ENCODE results near the gene VEGFA. TPM values are rescaled to one million over a fixed set of nuclear protein-coding genes. Genes with fewer than 3 reads are reported as not detected.
A peak's percentile ranks its signal among the peaks of the same experiment; 100 is the strongest.

Gene VEGFA
- polyA plus RNA-seq, 2 of the 4 experiments (the other 2 are of a cell fraction) = 35.8 to 83.7 TPM

DNA sequence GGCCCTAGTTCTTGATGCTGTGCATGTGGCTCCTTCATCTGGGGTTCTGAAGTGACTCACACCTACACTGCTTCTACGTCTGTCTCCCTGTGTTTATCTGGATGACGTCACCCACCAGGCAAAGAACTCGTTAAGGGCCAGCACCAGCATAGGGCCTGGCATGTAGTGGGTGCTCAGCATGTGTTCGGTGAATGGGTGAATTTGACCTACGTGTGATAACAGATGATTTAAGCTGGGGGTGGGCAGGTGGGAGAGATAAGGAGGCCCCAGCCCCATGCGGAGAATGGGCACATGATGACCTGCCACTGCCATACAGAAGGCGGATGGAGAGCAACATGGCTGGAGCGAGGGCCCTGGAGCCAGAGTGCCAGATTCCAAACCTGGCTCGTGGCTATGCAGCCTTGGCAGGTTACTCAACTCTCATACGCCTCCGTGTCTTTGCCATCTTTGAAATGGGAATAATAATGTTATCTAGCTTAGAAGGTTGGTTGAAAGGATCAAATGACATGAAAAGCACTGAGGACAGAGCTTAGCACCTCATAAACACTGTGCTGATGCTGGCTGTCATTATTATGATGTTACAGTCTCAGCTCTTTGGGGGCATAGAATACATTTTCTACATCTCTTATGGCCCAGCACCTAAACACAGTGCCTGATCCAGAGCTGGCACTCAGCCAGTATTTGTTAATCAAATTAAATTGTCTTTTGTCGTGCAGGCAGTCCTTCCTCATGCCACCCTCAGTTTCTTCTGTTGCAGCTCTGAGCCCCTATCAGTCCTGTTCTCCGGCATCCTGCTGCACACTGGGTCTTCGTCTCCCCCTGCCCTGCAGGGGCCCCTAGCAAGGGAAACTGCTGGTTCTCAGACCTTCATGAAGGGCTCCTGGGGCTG is 39.6 kb downstream of the VEGFA start:
- peak; percentile 28 to 65 for DNase-seq (ENCODE audit: low read depth in 1 of 2, low spot score in 1 of 2)
- Histone ChIP-seq H3K4me3 (no peak overlapping the region), H3K4me2 (peak overlapping the region; percentile 38; the same call in 1 of the 3 replicates), H3K9me3 (no peaks in the 10 kb centered on the region), H3K4me1 (peaks cover 44% of the 10 kb centered on the region), H3K27ac (peak overlapping the region in 1 of 2 experiments; percentile 19; a peak in 1 of 6 replicates)
- 63% methylated on average over 14 of the region's 14 CpGs for WGBS (ENCODE audit: missing lambda C conversion rate)
- POLR2A ChIA-PET = no interaction called here
- no peak for FAIRE-seq
- CTCF ChIA-PET = interaction anchor here (0.9 kb wide), 1 partner anchor 35 kb away, joined by 6 read pairs; no protein-coding TSS in a partner anchor
- ATAC-seq = peak; percentile 75 to 78; a peak in 5 of 6 replicates
- TF ChIP-seq CBX8 (IDR thresholded peaks at IDR 0.05) (no peak), FOSL2 (IDR thresholded peaks at IDR 0.05) (no peak), FOSL2 (CRISPR knock-in tag; IDR thresholded peaks at IDR 0.05) (peak; percentile 87)

DNA sequence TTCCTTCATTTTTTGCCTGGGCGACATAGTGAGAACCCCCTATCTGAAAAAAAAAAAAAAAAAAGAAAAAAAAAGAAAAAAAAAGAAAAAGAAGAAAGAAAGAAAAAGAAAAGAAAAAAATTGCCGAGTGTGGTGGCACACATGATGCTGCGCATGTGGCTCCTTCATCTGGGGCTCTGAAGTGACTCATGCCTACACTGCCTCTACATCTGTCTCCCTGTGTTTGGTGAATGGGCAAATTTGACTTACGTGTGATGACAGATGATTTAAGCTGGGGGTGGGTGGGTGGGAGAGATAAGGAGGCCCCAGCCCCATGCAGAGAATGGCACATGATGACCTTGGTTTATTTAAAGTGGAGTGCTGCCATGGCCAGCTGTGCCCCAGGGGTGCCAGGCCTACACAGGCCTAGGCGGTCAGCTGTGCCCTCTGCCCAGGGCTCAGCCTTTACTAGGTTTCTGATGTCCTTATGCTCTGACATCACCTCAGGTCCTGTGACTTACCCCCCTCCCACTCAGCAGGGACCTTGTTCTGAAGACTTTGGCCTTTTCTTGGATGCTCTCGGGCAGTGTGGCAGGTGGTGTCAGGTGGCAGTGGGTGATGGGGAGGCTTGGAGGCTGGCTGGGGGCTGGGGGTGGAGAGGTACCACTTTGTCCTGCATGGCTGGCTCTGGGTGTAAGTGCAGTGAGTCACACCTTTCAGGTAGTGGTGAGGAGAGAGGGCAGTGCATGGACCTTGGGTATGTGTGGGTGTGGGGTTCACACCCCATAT is 41.1 kb downstream of the VEGFA start:
- Histone ChIP-seq H3K4me3 (no peak overlapping the region), H3K4me2 (no peak overlapping the region), H3K9me3 (no peaks in the 10 kb centered on the region), H3K27ac (no peak overlapping the region), H3K4me1 (peaks cover 29% of the 10 kb centered on the region)
- 92% methylated on average over 5 of the region's 6 CpGs for WGBS (ENCODE audit: missing lambda C conversion rate)
- POLR2A ChIA-PET = no interaction called here
- CTCF ChIA-PET = no interaction called here
- ATAC-seq = no peak
- TF ChIP-seq ESRRA (IDR thresholded peaks at IDR 0.05; ENCODE audit: borderline replicate concordance, low read length) = no peak
- no peak for TF ChIP-seq CBX2 (IDR thresholded peaks at IDR 0.05; ENCODE audit: borderline replicate concordance, low read depth)
- TF ChIP-seq PHF8 (IDR thresholded peaks at IDR 0.05; ENCODE audit: borderline replicate concordance, low read depth) = no peak
- TF ChIP-seq RARB (CRISPR knock-in tag; IDR thresholded peaks at IDR 0.05) = no peak
- TF ChIP-seq KDM5A (IDR thresholded peaks at IDR 0.05) = no peak
- FAIRE-seq = no peak
- DNase-seq (ENCODE audit: low read depth in 1 of 2, low spot score in 1 of 2) = no peak

DNA sequence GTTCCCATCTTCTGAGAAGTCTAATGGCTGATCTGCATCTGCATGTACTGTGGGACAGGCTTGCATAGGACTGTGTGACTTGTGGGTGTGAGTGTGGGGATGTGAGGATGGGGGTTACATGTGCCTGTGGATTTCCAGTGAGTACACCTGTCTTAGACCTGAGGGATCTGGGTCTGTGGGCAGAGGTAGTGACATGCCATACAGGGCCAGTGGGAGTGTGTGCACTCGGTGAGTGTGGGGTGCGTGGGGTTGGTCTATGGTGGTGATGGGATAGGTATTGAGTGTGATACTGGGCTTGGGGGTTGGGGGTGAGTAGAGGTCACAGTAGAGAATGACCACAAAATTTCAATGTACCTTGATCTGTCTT is 41.7 kb downstream of the VEGFA start:
- TF ChIP-seq SMC3 (IDR thresholded peaks at IDR 0.05) = no peak
- TF ChIP-seq POLR2AphosphoS2 (conservative IDR thresholded peaks at IDR 0.05; ENCODE audit: low read length) = no peak
- no peak for TF ChIP-seq CBX8 (IDR thresholded peaks at IDR 0.05)
- TF ChIP-seq TP53 (CRISPR knock-in tag; IDR thresholded peaks at IDR 0.05) = no peak
- TF ChIP-seq, protein P1, sequence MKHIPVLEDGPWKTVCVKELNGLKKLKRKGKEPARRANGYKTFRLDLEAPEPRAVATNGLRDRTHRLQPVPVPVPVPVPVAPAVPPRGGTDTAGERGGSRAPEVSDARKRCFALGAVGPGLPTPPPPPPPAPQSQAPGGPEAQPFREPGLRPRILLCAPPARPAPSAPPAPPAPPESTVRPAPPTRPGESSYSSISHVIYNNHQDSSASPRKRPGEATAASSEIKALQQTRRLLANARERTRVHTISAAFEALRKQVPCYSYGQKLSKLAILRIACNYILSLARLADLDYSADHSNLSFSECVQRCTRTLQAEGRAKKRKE (CRISPR knock-in tag; IDR thresholded peaks at IDR 0.05; ENCODE audit: low read depth) = no peak
- TF ChIP-seq, protein P2, sequence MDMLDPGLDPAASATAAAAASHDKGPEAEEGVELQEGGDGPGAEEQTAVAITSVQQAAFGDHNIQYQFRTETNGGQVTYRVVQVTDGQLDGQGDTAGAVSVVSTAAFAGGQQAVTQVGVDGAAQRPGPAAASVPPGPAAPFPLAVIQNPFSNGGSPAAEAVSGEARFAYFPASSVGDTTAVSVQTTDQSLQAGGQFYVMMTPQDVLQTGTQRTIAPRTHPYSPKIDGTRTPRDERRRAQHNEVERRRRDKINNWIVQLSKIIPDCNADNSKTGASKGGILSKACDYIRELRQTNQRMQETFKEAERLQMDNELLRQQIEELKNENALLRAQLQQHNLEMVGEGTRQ (IDR thresholded peaks at IDR 0.05) = no peak
- no peak for TF ChIP-seq RNF2 (IDR thresholded peaks at IDR 0.05; ENCODE audit: borderline replicate concordance, low read depth)
- TF ChIP-seq KDM1A (IDR thresholded peaks at IDR 0.05; ENCODE audit: low read depth) = no peak
- TF ChIP-seq CBX2 (IDR thresholded peaks at IDR 0.05; ENCODE audit: borderline replicate concordance, low read depth) = no peak
- no peak for TF ChIP-seq ZSCAN20 (CRISPR knock-in tag; IDR thresholded peaks at IDR 0.05)
- TF ChIP-seq FOSB (CRISPR knock-in tag; IDR thresholded peaks at IDR 0.05) = no peak
- no peak for TF ChIP-seq MAFK (IDR thresholded peaks at IDR 0.05; ENCODE audit: partially characterized antibody)
- TF ChIP-seq NPAS2 (CRISPR knock-in tag; IDR thresholded peaks at IDR 0.05; ENCODE audit: borderline replicate concordance) = no peak
- no peak for TF ChIP-seq RFX5 (IDR thresholded peaks at IDR 0.05)
- TF ChIP-seq, protein P3, sequence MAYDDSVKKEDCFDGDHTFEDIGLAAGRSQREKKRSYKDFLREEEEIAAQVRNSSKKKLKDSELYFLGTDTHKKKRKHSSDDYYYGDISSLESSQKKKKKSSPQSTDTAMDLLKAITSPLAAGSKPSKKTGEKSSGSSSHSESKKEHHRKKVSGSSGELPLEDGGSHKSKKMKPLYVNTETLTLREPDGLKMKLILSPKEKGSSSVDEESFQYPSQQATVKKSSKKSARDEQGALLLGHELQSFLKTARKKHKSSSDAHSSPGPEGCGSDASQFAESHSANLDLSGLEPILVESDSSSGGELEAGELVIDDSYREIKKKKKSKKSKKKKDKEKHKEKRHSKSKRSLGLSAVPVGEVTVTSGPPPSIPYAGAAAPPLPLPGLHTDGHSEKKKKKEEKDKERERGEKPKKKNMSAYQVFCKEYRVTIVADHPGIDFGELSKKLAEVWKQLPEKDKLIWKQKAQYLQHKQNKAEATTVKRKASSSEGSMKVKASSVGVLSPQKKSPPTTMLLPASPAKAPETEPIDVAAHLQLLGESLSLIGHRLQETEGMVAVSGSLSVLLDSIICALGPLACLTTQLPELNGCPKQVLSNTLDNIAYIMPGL (CRISPR knock-in tag; IDR thresholded peaks at IDR 0.05; ENCODE audit: borderline replicate concordance) = no peak
- no peak for TF ChIP-seq ZFP36 (IDR thresholded peaks at IDR 0.05; ENCODE audit: borderline replicate concordance, partially characterized antibody)
- no peak for TF ChIP-seq EP300 (IDR thresholded peaks at IDR 0.05)
- TF ChIP-seq RARB (CRISPR knock-in tag; IDR thresholded peaks at IDR 0.05) = no peak
- no peak for TF ChIP-seq RAD21 (conservative IDR thresholded peaks at IDR 0.05 in 1 of 2, IDR thresholded peaks at IDR 0.05 in 1 of 2)
- H3K9me3 ChIP-seq = no peaks in the 10 kb centered on the region
- CTCF ChIA-PET = no interaction called here
- no peak overlapping the region for H3K27ac ChIP-seq
- no peak overlapping the region for H3K4me2 ChIP-seq
- H3K4me3 ChIP-seq = no peak overlapping the region
- WGBS (ENCODE audit: missing lambda C conversion rate) = 90% methylated on average over 2 of the region's 2 CpGs
- ATAC-seq = no peak
- H3K4me1 ChIP-seq = peaks cover 24% of the 10 kb centered on the region
- DNase-seq (ENCODE audit: low read depth in 1 of 2, low spot score in 1 of 2) = no peak
- POLR2A ChIA-PET = no interaction called here
- FAIRE-seq = no peak

All from A549 (cell line).